Brain microvascular endothelial cell (primary cell): ENCODE data around the gene KLRG1.

ENCODE experiments used
- DNase-seq: peaks from one replicate; pipeline ENCODE4 v3.0.0-alpha.2; 2020
- H3K27ac ChIP-seq: fragments of 250-450 bp; sonication (Bioruptor Pico); 2 replicates; pipeline ENCODE4 v1.5.1; 2020; ENCODE audit warnings: mild to moderate bottlenecking, moderate library complexity
- H3K27me3 ChIP-seq: fragments of 250-450 bp; sonication (Bioruptor Pico); replicated peaks from 2 replicates; pipeline ENCODE4 v1.5.1; 2020; ENCODE audit warnings: mild to moderate bottlenecking
- H3K36me3 ChIP-seq: fragments of 250-450 bp; sonication (Bioruptor Pico); replicated peaks from 2 replicates; pipeline ENCODE4 v1.5.1; 2020; ENCODE audit warnings: mild to moderate bottlenecking
- H3K4me3 ChIP-seq: 2 replicates; pipeline ENCODE4 v1.5.1; 2011; ENCODE audit warnings: low read depth, mild to moderate bottlenecking, control low read depth, low read length, moderate library complexity
- CTCF ChIP-seq: IDR thresholded peaks from 2 replicates; pipeline ENCODE4 v1.5.1; 2011; ENCODE audit warnings: low read depth, mild to moderate bottlenecking, moderate library complexity, low read length, control low read depth, inconsistent platforms; ENCODE audit errors: missing control alignments
- in situ Hi-C: cut with HindIII; loops from 2 replicates; pipeline ENCODE4 v1.10.0; 2017; ENCODE audit warnings: low sequenced_read_pairs, low pct_ligation_motif_present

The KLRG1 gene

GRCh38 chr12:8989413-8989812 lies at the start of gene KLRG1:
Gene KLRG1 (plus strand): TSS chr12:8989546. CDS start chr12:8989636, 90 bp downstream.
- no peak within 1 kb of the TSS for H3K4me3 ChIP-seq
- no peak for DNase-seq
- in situ Hi-C loops, result no loop called here
- no peak within 1 kb of the TSS for H3K27ac ChIP-seq
- H3K36me3 ChIP-seq, result no peaks in the 10 kb centered on the region
- no peaks in the 10 kb centered on the region for H3K27me3 ChIP-seq
- TF ChIP-seq CTCF, result no peak

- Histone ChIP-seq H3K4me3 (no peak overlapping the region), H3K27me3 (no peaks in the 10 kb centered on the region), H3K36me3 (peaks cover 43% of the 10 kb centered on the region), H3K27ac (no peak overlapping the region)
- in situ Hi-C loops, result no loop called here
- no peak for TF ChIP-seq CTCF
- no peak for DNase-seq
These were observed 47.5 kb upstream of the KLRG1 start for GRCh38 chr12:8941691-8942478.

GRCh38 chr12:8943565-8944186 lies 45.7 kb upstream of the KLRG1 start:
- no peak for TF ChIP-seq CTCF
- H3K27ac ChIP-seq, result no peak overlapping the region
- in situ Hi-C loops, result no loop called here
- H3K4me3 ChIP-seq, result no peak overlapping the region
- H3K36me3 ChIP-seq, result peaks cover 39% of the 10 kb centered on the region
- no peaks in the 10 kb centered on the region for H3K27me3 ChIP-seq
- DNase-seq, result no peak

- no peak for TF ChIP-seq CTCF
- no peak overlapping the region for H3K27ac ChIP-seq
- H3K4me3 ChIP-seq, result no peak overlapping the region
- H3K27me3 ChIP-seq, result no peaks in the 10 kb centered on the region
- in situ Hi-C loops, result no loop called here
- peaks cover 34% of the 10 kb centered on the region for H3K36me3 ChIP-seq
- DNase-seq, result no peak
These were observed 42.6 kb upstream of the KLRG1 start for GRCh38 chr12:8946733-8947132.

- in situ Hi-C loops, result no loop called here
- H3K4me3 ChIP-seq, result no peak overlapping the region
- TF ChIP-seq CTCF, result no peak
These were observed 41.6 kb upstream of the KLRG1 start for GRCh38 chr12:8947737-8948136.

More at GRCh38 chr12:8947737-8948136, 41.6 kb upstream of the KLRG1 start:
- H3K36me3 ChIP-seq, result peaks cover 24% of the 10 kb centered on the region
- no peak for DNase-seq
- H3K27ac ChIP-seq, result no peak overlapping the region
- no peaks in the 10 kb centered on the region for H3K27me3 ChIP-seq
